GM19025 (cell line): ENCODE measurements around the gene LETM1.
A peak's percentile ranks its signal among the peaks of the same experiment; 100 is the strongest.

Experiments used
- ATAC-seq: cut with Tn5 transposase; IDR thresholded peaks from one replicate; pipeline ENCODE4 v1.9.1; 2021; ENCODE audit warnings: mild to moderate bottlenecking, low read depth, moderate library complexity; ENCODE audit not compliant: unreplicated experiment

The LETM1 gene

GRCh38 chr4:1873291-1873690 is 17.3 kb upstream of the LETM1 start:
- no peak for ATAC-seq

- no peak for ATAC-seq
Observed at GRCh38 chr4:1872870-1873269, 16.9 kb upstream of the LETM1 start.

- no peak for ATAC-seq
Observed at GRCh38 chr4:1871471-1872021, 15.6 kb upstream of the LETM1 start.

GRCh38 chr4:1870578-1871443 is 14.9 kb upstream of the LETM1 start, which contains the start of gene NSD2:
TSS of gene NSD2 (plus strand) at chr4:1871393. CDS start at chr4:1900655, 29,262 bp downstream.
- peak; percentile 67 for ATAC-seq

GRCh38 chr4:1870328-1870577 is 14.3 kb upstream of the LETM1 start:
- peak; percentile 40 for ATAC-seq

GRCh38 chr4:1869530-1870327 is 13.8 kb upstream of the LETM1 start:
- ATAC-seq, result peak; percentile 0

GRCh38 chr4:1868912-1869311 is 13.0 kb upstream of the LETM1 start:
- ATAC-seq, result no peak

- ATAC-seq, result no peak
Observed at GRCh38 chr4:1868293-1868692, 12.3 kb upstream of the LETM1 start.

GRCh38 chr4:1866189-1866661 is 10.3 kb upstream of the LETM1 start:
- no peak for ATAC-seq

- no peak for ATAC-seq
Observed at GRCh38 chr4:1864076-1865008, 8.4 kb upstream of the LETM1 start.

- no peak for ATAC-seq
Observed at GRCh38 chr4:1863297-1864033, 7.5 kb upstream of the LETM1 start.

GRCh38 chr4:1862961-1863296 is 7.0 kb upstream of the LETM1 start:
- no peak for ATAC-seq

- no peak for ATAC-seq
Observed at GRCh38 chr4:1862055-1862911, 6.3 kb upstream of the LETM1 start.

- no peak for ATAC-seq
Observed at GRCh38 chr4:1859389-1859753, 3.4 kb upstream of the LETM1 start.

GRCh38 chr4:1857931-1858330 is 2.0 kb upstream of the LETM1 start:
- no peak for ATAC-seq

- no peak for ATAC-seq
Observed at GRCh38 chr4:1856943-1857699, 1.2 kb upstream of the LETM1 start.

GRCh38 chr4:1855333-1856070 is 454 bp downstream of the LETM1 start:
- peak; percentile 6 for ATAC-seq

- ATAC-seq, result no peak
Observed at GRCh38 chr4:1854752-1855151, 1.2 kb downstream of the LETM1 start.
